HepG2 (cell line): Measurements from ENCODE around the gene GAL3ST1. TPM values are rescaled to one million over a fixed set of nuclear protein-coding genes. Genes with fewer than 3 reads are reported as not detected.

Source experiments
- MIXL1 ChIP-seq: IDR thresholded peaks from 2 replicates; pipeline ENCODE4 v1.6.1; 2016
- MTA3 ChIP-seq: sonication (generic); formaldehyde crosslinking; IDR thresholded peaks from 2 replicates; pipeline ENCODE4 v1.4.0; 2020; ENCODE audit warnings: missing genetic modification reagents
- SMARCC2 ChIP-seq: fragments of 450-650 bp; IDR thresholded peaks from 2 replicates; pipeline ENCODE4 v1.6.1; 2017; ENCODE audit warnings: antibody characterized with exemption, mild to moderate bottlenecking
- YY1 ChIP-seq: IDR thresholded peaks from 2 replicates; pipeline ENCODE4 v1.6.1; 2011; ENCODE audit warnings: low read length, low read depth, moderate library complexity, mild to moderate bottlenecking; ENCODE audit not compliant: insufficient read depth, insufficient replicate concordance
- ZNF230 ChIP-seq: sonication (generic); formaldehyde crosslinking; IDR thresholded peaks from 2 replicates; pipeline ENCODE4 v1.4.0; 2020; ENCODE audit warnings: mild to moderate bottlenecking, missing genetic modification reagents
- ZNF510 ChIP-seq: sonication (generic); formaldehyde crosslinking; IDR thresholded peaks from 2 replicates; pipeline ENCODE4 v1.4.0; 2020; ENCODE audit warnings: low read depth, mild to moderate bottlenecking, missing genetic modification reagents
- polyA plus RNA-seq, 8 experiments: library from polyadenylated mRNA; depleted of rRNA in 3 of 8; stranded (reverse) in 7 of 8; unstranded in 1 of 8; fragments of >200 nt; fragmentation: Illumina TruSeq in 4 of 8; extraction: Trizol in 4 of 8; gene quantifications; 2 replicates each; pipeline versions ENCODE4 v1.2.1 to v1.2.3, GENCODE V29; 2011 to 2016; ENCODE audit warnings: low read depth in 4 of 8, missing spikeins in 1 of 8, mixed read lengths in 1 of 8; ENCODE audit not compliant: insufficient read depth in 1 of 8
- total RNA-seq, 5 experiments: library from RNA; depleted of rRNA; stranded (reverse); fragments of >200 nt; fragmentation: Illumina TruSeq; extraction: Trizol; gene quantifications; 2 replicates each; pipeline ENCODE4 v1.2.3, GENCODE V29; 2016; ENCODE audit warnings: low read depth in 1 of 5
- TF ChIP-seq, protein P1 (sequence below): sonication (generic); formaldehyde crosslinking; IDR thresholded peaks from 2 replicates; pipeline ENCODE4 v1.9.0; 2022; ENCODE audit warnings: missing genetic modification reagents, mild to moderate bottlenecking, borderline replicate concordance
- TF ChIP-seq, protein P2 (sequence below): IDR thresholded peaks from 2 replicates; pipeline ENCODE4 v1.6.1; 2016; ENCODE audit warnings: missing genetic modification reagents, missing compliant biosample characterization
- TF ChIP-seq, protein P3 (sequence below): sonication (generic); formaldehyde crosslinking; IDR thresholded peaks from 2 replicates; pipeline ENCODE4 v1.5.0; 2020; ENCODE audit warnings: mild to moderate bottlenecking, missing genetic modification reagents

The GAL3ST1 gene
- total and polyA plus RNA-seq, 2 of the 13 experiments (the other 11 are each of a cell fraction or from before 2014, with no cell fraction given) = 4.4 to 14.7 TPM

DNA sequence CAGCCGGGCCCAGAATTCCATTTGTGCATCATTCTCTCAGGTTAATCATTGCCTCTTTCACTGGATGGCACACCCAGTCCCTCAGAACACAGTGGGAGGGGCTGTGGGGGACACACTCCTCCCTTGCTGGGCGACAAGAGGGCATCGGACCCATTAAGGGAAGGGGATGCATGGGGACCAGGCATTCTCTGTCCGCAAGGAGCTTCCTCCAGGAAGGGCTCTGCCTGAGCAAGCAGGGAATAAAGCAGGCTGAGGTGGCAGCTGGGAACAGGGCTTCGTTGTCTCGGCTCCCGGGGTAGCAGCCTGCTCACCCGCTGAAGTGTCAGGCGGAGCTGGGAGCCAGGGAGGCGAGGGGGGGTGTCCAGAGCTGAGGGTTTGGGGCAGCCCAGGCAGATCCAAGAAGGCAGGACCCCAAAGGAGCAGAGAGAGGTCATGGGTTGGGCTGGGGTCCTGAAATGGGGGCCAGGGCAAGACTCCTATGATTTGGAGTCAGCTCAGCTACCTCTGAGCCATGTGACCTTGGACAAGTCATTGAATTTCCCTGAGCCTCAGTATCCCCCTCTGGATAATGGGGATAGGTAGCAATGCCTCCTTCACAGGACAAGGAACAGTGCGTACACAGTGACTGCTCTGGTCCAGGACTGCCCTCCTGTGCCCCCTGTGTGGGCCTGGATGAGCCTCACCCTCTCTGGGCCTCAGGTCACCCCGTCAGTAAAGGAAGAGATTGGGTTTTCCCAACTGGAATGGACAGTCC, 1.4 kb downstream of the GAL3ST1 start (continued):
- TF ChIP-seq, protein P1, sequence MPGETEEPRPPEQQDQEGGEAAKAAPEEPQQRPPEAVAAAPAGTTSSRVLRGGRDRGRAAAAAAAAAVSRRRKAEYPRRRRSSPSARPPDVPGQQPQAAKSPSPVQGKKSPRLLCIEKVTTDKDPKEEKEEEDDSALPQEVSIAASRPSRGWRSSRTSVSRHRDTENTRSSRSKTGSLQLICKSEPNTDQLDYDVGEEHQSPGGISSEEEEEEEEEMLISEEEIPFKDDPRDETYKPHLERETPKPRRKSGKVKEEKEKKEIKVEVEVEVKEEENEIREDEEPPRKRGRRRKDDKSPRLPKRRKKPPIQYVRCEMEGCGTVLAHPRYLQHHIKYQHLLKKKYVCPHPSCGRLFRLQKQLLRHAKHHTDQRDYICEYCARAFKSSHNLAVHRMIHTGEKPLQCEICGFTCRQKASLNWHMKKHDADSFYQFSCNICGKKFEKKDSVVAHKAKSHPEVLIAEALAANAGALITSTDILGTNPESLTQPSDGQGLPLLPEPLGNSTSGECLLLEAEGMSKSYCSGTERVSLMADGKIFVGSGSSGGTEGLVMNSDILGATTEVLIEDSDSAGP (CRISPR knock-in tag) = peak; percentile 28; the same call in 1 of the 2 replicates
- TF ChIP-seq, protein P2, sequence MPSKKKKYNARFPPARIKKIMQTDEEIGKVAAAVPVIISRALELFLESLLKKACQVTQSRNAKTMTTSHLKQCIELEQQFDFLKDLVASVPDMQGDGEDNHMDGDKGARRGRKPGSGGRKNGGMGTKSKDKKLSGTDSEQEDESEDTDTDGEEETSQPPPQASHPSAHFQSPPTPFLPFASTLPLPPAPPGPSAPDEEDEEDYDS (CRISPR knock-in tag) = no peak
- TF ChIP-seq MIXL1 = no peak
- no peak for TF ChIP-seq SMARCC2
- no peak for TF ChIP-seq MTA3
- TF ChIP-seq, protein P3, sequence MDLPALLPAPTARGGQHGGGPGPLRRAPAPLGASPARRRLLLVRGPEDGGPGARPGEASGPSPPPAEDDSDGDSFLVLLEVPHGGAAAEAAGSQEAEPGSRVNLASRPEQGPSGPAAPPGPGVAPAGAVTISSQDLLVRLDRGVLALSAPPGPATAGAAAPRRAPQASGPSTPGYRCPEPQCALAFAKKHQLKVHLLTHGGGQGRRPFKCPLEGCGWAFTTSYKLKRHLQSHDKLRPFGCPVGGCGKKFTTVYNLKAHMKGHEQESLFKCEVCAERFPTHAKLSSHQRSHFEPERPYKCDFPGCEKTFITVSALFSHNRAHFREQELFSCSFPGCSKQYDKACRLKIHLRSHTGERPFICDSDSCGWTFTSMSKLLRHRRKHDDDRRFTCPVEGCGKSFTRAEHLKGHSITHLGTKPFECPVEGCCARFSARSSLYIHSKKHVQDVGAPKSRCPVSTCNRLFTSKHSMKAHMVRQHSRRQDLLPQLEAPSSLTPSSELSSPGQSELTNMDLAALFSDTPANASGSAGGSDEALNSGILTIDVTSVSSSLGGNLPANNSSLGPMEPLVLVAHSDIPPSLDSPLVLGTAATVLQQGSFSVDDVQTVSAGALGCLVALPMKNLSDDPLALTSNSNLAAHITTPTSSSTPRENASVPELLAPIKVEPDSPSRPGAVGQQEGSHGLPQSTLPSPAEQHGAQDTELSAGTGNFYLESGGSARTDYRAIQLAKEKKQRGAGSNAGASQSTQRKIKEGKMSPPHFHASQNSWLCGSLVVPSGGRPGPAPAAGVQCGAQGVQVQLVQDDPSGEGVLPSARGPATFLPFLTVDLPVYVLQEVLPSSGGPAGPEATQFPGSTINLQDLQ = no peak
- no peak for TF ChIP-seq ZNF510 (CRISPR knock-in tag)
- 0 out of 2 replicates have a peak, but pooled peaks have one; percentile 29 for TF ChIP-seq ZNF230 (CRISPR knock-in tag)
- TF ChIP-seq YY1 = no peak
